B cell (primary cell): Measurements from ENCODE around the gene OSBPL1A. TPM values are rescaled to one million over a fixed set of nuclear protein-coding genes. Genes with fewer than 3 reads are reported as not detected.

Source experiments
- ATAC-seq: fragments of 200-7000 bp; cut with Tn5 transposase; one replicate; pipeline ENCODE4 v1.10.0; 2021; ENCODE audit warnings: low read depth, mild to moderate bottlenecking, moderate number of reproducible peaks, moderate library complexity
- CTCF ChIA-PET: fragments of 350-600 bp; sonication (Branson Sonifier 250); formaldehyde crosslinking; loops from one replicate; lab custom pipeline; 2021; ENCODE audit warnings: antibody characterized with exemption, inconsistent platforms; lab: Charles Lee
- POLR2A ChIA-PET: fragments of 350-600 bp; sonication (Branson Sonifier 250); formaldehyde crosslinking; loops from one replicate; lab custom pipeline; 2021; ENCODE audit warnings: antibody characterized with exemption; lab: Charles Lee
- DNase-seq: peaks from one replicate; pipeline ENCODE4 v3.0.0; 2013
- H2AFZ ChIP-seq: 2 replicates; pipeline ENCODE4 v1.6.1; 2012; ENCODE audit warnings: mild to moderate bottlenecking, low read depth, low read length; ENCODE audit not compliant: insufficient read depth, poor library complexity, severe bottlenecking
- H3K27ac ChIP-seq, 2 donors: 1 replicate in 1 of 2; 2 replicates in 1 of 2; pipeline ENCODE4 v1.5.1; 2012 to 2013; ENCODE audit warnings: low read length in 2 of 2, mild to moderate bottlenecking in 2 of 2, moderate library complexity in 1 of 2
- H3K27me3 ChIP-seq, 4 experiments: fragments of 200-600 bp in 1 of 4; sonication (generic) in 1 of 4; replicated peaks in 1 of 4; 1 replicate in 2 of 4; 2 replicates in 2 of 4; pipeline versions ENCODE4 v1.6.1 to v1.7.0; 2013 to 2016; ENCODE audit warnings: low read length in 3 of 4, mild to moderate bottlenecking in 2 of 4, mixed read lengths in 1 of 4, moderate library complexity in 1 of 4; ENCODE audit not compliant: insufficient read depth in 4 of 4, control insufficient read depth in 3 of 4; ENCODE audit errors: control extremely low read depth in 1 of 4
- H3K36me3 ChIP-seq, 2 experiments: replicated peaks in 1 of 2; 1 replicate in 1 of 2; 2 replicates in 1 of 2; pipeline versions ENCODE4 v1.6.1 to v1.7.1; 2013; ENCODE audit warnings: low read length in 1 of 2; ENCODE audit not compliant: insufficient read depth in 2 of 2, control insufficient read depth in 1 of 2; ENCODE audit errors: control extremely low read depth in 1 of 2, extremely low read depth in 1 of 2
- H3K4me1 ChIP-seq, 2 donors: fragments of 200-600 bp in 1 of 2; sonication (generic) in 1 of 2; 1 replicate in 1 of 2; 2 replicates in 1 of 2; pipeline versions ENCODE4 v1.5.1 to v1.6.1; 2013 to 2017; ENCODE audit warnings: low read length in 2 of 2; ENCODE audit not compliant: control insufficient read depth in 2 of 2, insufficient read depth in 2 of 2
- H3K4me2 ChIP-seq: replicated peaks from 2 replicates; pipeline ENCODE3; 2012; ENCODE audit warnings: mild to moderate bottlenecking, low read depth, low read length; ENCODE audit not compliant: poor library complexity, severe bottlenecking
- H3K4me3 ChIP-seq, 5 experiments: fragments of 200-600 bp in 1 of 5; sonication (generic) in 1 of 5; 1 replicate in 3 of 5; 2 replicates in 2 of 5; pipeline versions ENCODE4 v1.5.1 to v1.7.0; 2011 to 2016; ENCODE audit warnings: low read length in 4 of 5, mild to moderate bottlenecking in 4 of 5, low read depth in 2 of 5, control low read depth in 1 of 5, moderate library complexity in 1 of 5; ENCODE audit not compliant: insufficient read depth in 1 of 5; ENCODE audit errors: control extremely low read depth in 1 of 5, extremely low read depth in 1 of 5
- H3K79me2 ChIP-seq: fragments of 200-600 bp; sonication (generic); one replicate; pipeline ENCODE4 v1.6.0; 2016; ENCODE audit warnings: low read length; ENCODE audit not compliant: control insufficient read depth, insufficient read depth
- H3K9ac ChIP-seq: fragments of 200-600 bp; sonication (generic); 2 replicates; pipeline ENCODE4 v1.6.1; 2017; ENCODE audit warnings: mild to moderate bottlenecking, low read length, moderate library complexity
- H3K9me3 ChIP-seq, 3 donors: one replicate each; pipeline versions ENCODE4 v1.6.1 to v1.7.1; 2013; ENCODE audit warnings: low read length in 2 of 3; ENCODE audit not compliant: control insufficient read depth in 2 of 3, insufficient read depth in 1 of 3; ENCODE audit errors: control extremely low read depth in 1 of 3
- H4K20me1 ChIP-seq: 2 replicates; pipeline ENCODE4 v1.6.0; 2012; ENCODE audit warnings: mild to moderate bottlenecking, low read length; ENCODE audit not compliant: insufficient read depth, control insufficient read depth, poor library complexity, severe bottlenecking
- H3K27ac Mint-ChIP-seq: one replicate; pipeline ENCODE4 v1.8.0; 2021; ENCODE audit warnings: mixed read lengths
- H3K27me3 Mint-ChIP-seq: one replicate; pipeline ENCODE4 v1.8.0; 2021; ENCODE audit warnings: mixed read lengths
- H3K4me1 Mint-ChIP-seq: one replicate; pipeline ENCODE4 v1.8.0; 2021; ENCODE audit warnings: mixed read lengths
- H3K4me3 Mint-ChIP-seq: one replicate; pipeline ENCODE4 v1.8.0; 2021; ENCODE audit warnings: mixed read lengths
- H3K9me3 Mint-ChIP-seq: one replicate; pipeline ENCODE4 v1.8.0; 2022; ENCODE audit warnings: mixed read lengths; ENCODE audit not compliant: insufficient read depth
- EZH2 ChIP-seq: IDR thresholded peaks from 2 replicates; pipeline ENCODE4 v1.6.1; 2012; ENCODE audit warnings: borderline replicate concordance, low read depth, mild to moderate bottlenecking, moderate library complexity, low read length; ENCODE audit not compliant: insufficient read depth, poor library complexity, severe bottlenecking
- WGBS: methylation state at CpG from one replicate; pipeline ENCODE4 v1.1.5; 2013; ENCODE audit warnings: missing lambda C conversion rate; ENCODE audit not compliant: insufficient coverage; 5-methylcytosine and 5-hydroxymethylcytosine counted together
- intact Hi-C: fragments of 100-400 bp; cut with micrococcal nuclease; formaldehyde crosslinking; loops from one replicate; pipeline ENCODE4 v1.10.0; 2022
- polyA plus RNA-seq: library from polyadenylated mRNA; depleted of rRNA; stranded (reverse); fragments of >200 nt; gene quantifications from 2 replicates; pipeline ENCODE4 v1.2.3, GENCODE V29; 2012
- small RNA-seq: library from RNA; depleted of rRNA; stranded (forward); fragments of <200 nt; gene quantifications from one replicate; pipeline ENCODE3, GENCODE V24; 2012; ENCODE audit warnings: low replicate concordance, low read depth; ENCODE audit not compliant: insufficient read length
- total RNA-seq, 2 donors: library from RNA; stranded (reverse); fragments of 120-200 nt in 1 of 2; gene quantifications; 1 replicate in 1 of 2; 2 replicates in 1 of 2; pipeline versions ENCODE4 v1.2.3 to v1.2.4, GENCODE V29; 2013 to 2022
- TF ChIP-seq, protein P1 (sequence below): fragments of 200-600 bp; IDR thresholded peaks from one replicate; pipeline ENCODE4 v1.8.0; 2022; ENCODE audit warnings: antibody characterized with exemption, mild to moderate bottlenecking

Gene OSBPL1A
- total and polyA plus RNA-seq, 2 donors (not counting 1 experiment from before 2014, with no cell fraction given) = 0.57 to 0.86 TPM

DNA sequence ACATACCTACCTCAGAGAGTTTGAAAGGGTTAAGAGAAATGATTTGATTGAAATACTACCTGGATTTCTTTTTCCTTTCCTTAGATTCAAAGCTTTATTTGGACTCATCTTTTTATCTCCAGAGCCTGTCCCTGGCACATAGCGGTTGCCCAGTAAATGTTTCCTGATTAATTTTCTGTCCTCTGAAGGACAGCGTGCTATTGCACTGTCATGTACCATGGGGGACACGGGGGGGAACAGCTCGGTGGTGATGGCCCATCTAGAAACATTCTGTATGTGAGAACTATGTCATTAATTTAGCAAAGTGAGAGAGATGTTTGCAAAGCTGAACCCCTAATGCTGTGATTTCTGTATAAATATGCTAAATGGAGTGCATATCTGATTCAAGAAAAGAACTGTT is 285.2 kb downstream of the OSBPL1A start:
- WGBS = 97% methylated on average over 4 of the region's 4 CpGs
- Mint-ChIP-seq H3K4me1 (peaks cover 12% of the 10 kb centered on the region), H3K9me3 (no peaks in the 10 kb centered on the region), H3K27ac (no peak overlapping the region), H3K27me3 (no peaks in the 10 kb centered on the region), H3K4me3 (no peak overlapping the region)
- Histone ChIP-seq H3K79me2 (no peaks in the 10 kb centered on the region), H3K4me3 (no peak overlapping the region), H3K27ac (no peak overlapping the region), H3K4me2 (no peak overlapping the region), H3K9me3 (no peaks in the 10 kb centered on the region), H3K36me3 (peaks cover 2 to 18% of the 10 kb centered on the region in 2 experiments), H3K9ac (no peak overlapping the region), H3K27me3 (no peaks in the 10 kb centered on the region), H2AFZ (no peak overlapping the region), H4K20me1 (no peaks in the 10 kb centered on the region), H3K4me1 (peaks cover 0 to 7% of the 10 kb centered on the region in 2 donors)
- TF ChIP-seq, protein P1, sequence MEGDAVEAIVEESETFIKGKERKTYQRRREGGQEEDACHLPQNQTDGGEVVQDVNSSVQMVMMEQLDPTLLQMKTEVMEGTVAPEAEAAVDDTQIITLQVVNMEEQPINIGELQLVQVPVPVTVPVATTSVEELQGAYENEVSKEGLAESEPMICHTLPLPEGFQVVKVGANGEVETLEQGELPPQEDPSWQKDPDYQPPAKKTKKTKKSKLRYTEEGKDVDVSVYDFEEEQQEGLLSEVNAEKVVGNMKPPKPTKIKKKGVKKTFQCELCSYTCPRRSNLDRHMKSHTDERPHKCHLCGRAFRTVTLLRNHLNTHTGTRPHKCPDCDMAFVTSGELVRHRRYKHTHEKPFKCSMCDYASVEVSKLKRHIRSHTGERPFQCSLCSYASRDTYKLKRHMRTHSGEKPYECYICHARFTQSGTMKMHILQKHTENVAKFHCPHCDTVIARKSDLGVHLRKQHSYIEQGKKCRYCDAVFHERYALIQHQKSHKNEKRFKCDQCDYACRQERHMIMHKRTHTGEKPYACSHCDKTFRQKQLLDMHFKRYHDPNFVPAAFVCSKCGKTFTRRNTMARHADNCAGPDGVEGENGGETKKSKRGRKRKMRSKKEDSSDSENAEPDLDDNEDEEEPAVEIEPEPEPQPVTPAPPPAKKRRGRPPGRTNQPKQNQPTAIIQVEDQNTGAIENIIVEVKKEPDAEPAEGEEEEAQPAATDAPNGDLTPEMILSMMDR = no peak
- TF ChIP-seq EZH2 = no peak
- ChIA-PET CTCF (interaction anchor here (0.9 to 1.3 kb wide), 2 partner anchors 95 to 491 kb away, joined by 3 to 4 read pairs; no protein-coding TSS in a partner anchor), POLR2A (no interaction called here)
- ATAC-seq (no peak), DNase-seq (no peak)
- intact Hi-C loops = no loop called here

Small RNA genes within 50 kb of the gene (small RNA-seq; reads per million reads assigned to genes)
- gene MIR320C2 (not detected), gene RF00017 (not detected), gene RF00019 (not detected), gene RNA5SP452 (not detected), gene RNU5A-6P (not detected), gene RNU6-435P (not detected)

Other genes with a start within 250 kb of the OSBPL1A start
- 8.9 and 11.1 TPM in 2 replicates for gene IMPACT, start 28.8 kb upstream of the OSBPL1A start, total RNA-seq
- gene IMPACT, start 28.8 kb upstream of the OSBPL1A start, polyA plus RNA-seq = 5.0 and 6.6 TPM in 2 replicates
- gene HRH4, start 62.8 kb upstream of the OSBPL1A start, total RNA-seq = 0.07 TPM in 1 of 2 replicates, not detected in the other
- 0.03 TPM in 1 of 2 replicates, not detected in the other for gene HRH4, start 62.8 kb upstream of the OSBPL1A start, polyA plus RNA-seq